Measurements from ENCODE around the gene GRM3. TPM values are rescaled to one million over a fixed set of nuclear protein-coding genes. Genes with fewer than 3 reads are reported as not detected.

GRM3 gene
- total and polyA plus RNA-seq, 2 of the 13 experiments (the other 11 are each of a cell fraction or from before 2014, with no cell fraction given): not detected

GRCh38 chr7:86815556-86815955, 171.8 kb downstream of the GRM3 start:
- H3K36me3 ChIP-seq (replicated peaks in 1 of 2; ENCODE audit: control insufficient read depth in 1 of 2, insufficient read depth in 2 of 2, low read length in 2 of 2): no peaks in the 10 kb centered on the region
- BruUV-seq (replicated peaks): no TSS peak
- H4K20me1 ChIP-seq (ENCODE audit: insufficient read depth, low read length): no peaks in the 10 kb centered on the region
- no peak overlapping the region for H3K4me2 ChIP-seq (ENCODE audit: low read depth, low read length)
- no peaks in the 10 kb centered on the region for H3K27me3 ChIP-seq (ENCODE audit: control insufficient read depth in 1 of 2, insufficient read depth in 2 of 2, low read length in 2 of 2)
- TF ChIP-seq HDAC6 (IDR thresholded peaks at IDR 0.05; ENCODE audit: low read depth, low read length) (no peak), HOXA7 (CRISPR knock-in tag; IDR thresholded peaks at IDR 0.05) (no peak), ZNF329 (CRISPR knock-in tag; IDR thresholded peaks at IDR 0.05; ENCODE audit: low read depth) (no peak), ZNF234 (CRISPR knock-in tag; conservative IDR thresholded peaks at IDR 0.05) (no peak)
- H2AFZ ChIP-seq (ENCODE audit: low read length): no peak overlapping the region
- FAIRE-seq (no peak), DNase-seq (ENCODE audit: low spot score) (no peak), ATAC-seq (no peak)
- intact Hi-C loops (cut with micrococcal nuclease; ENCODE audit: unreplicated experiment) (loop anchor here (1.0 kb wide), 2 partner anchors 90 to 217 kb away; no protein-coding TSS in a partner anchor), in situ Hi-C loops (cut with HindIII; ENCODE audit: extremely low pct_ligation_motif_present, low pct_unique_long_range_greater_than_20kb) (no loop called here)
- CTCF ChIA-PET (ENCODE audit: low intra/inter-chr PET ratio, low total read pairs): no interaction called here
- POLR2A ChIA-PET: no interaction called here
- no peaks in the 10 kb centered on the region for H3K9me3 ChIP-seq (ENCODE audit: low read length)
- no peaks in the 10 kb centered on the region for H3K79me2 ChIP-seq (ENCODE audit: insufficient read depth, low read length)
- 0% methylated on average over 1 of the region's 1 CpG for WGBS (ENCODE audit: low lambda C conversion rate)
- H3K4me1 ChIP-seq (ENCODE audit: insufficient read depth, low read length): no peaks in the 10 kb centered on the region
- no peak overlapping the region for H3K4me3 ChIP-seq (replicated peaks in 1 of 3; ENCODE audit: insufficient read depth in 1 of 3, low read depth in 2 of 3, low read length in 3 of 3)
- no peak overlapping the region for H3K27ac ChIP-seq (ENCODE audit: extremely low read length, insufficient read depth, low read length)
- H3K9ac ChIP-seq (ENCODE audit: insufficient read depth, low read depth, low read length): no peak overlapping the region

- Histone ChIP-seq H3K4me2 (ENCODE audit: low read depth, low read length) (no peak overlapping the region), H3K4me3 (replicated peaks in 1 of 3; ENCODE audit: insufficient read depth in 1 of 3, low read depth in 2 of 3, low read length in 3 of 3) (no peak overlapping the region), H3K9me3 (ENCODE audit: low read length) (no peaks in the 10 kb centered on the region), H3K36me3 (replicated peaks in 1 of 2; ENCODE audit: control insufficient read depth in 1 of 2, insufficient read depth in 2 of 2, low read length in 2 of 2) (no peaks in the 10 kb centered on the region), H3K79me2 (ENCODE audit: insufficient read depth, low read length) (no peaks in the 10 kb centered on the region), H4K20me1 (ENCODE audit: insufficient read depth, low read length) (no peaks in the 10 kb centered on the region), H2AFZ (ENCODE audit: low read length) (no peak overlapping the region), H3K27ac (ENCODE audit: extremely low read length, insufficient read depth, low read length) (no peak overlapping the region), H3K4me1 (ENCODE audit: insufficient read depth, low read length) (no peaks in the 10 kb centered on the region), H3K9ac (ENCODE audit: insufficient read depth, low read depth, low read length) (no peak overlapping the region), H3K27me3 (ENCODE audit: control insufficient read depth in 1 of 2, insufficient read depth in 2 of 2, low read length in 2 of 2) (no peaks in the 10 kb centered on the region)
- 4% methylated on average over 2 of the region's 2 CpGs for WGBS (ENCODE audit: low lambda C conversion rate)
- in situ Hi-C loops (cut with HindIII; ENCODE audit: extremely low pct_ligation_motif_present, low pct_unique_long_range_greater_than_20kb) (no loop called here), intact Hi-C loops (cut with micrococcal nuclease; ENCODE audit: unreplicated experiment) (no loop called here)
- CTCF ChIA-PET (ENCODE audit: low intra/inter-chr PET ratio, low total read pairs): no interaction called here
- FAIRE-seq (no peak), ATAC-seq (no peak), DNase-seq (ENCODE audit: low spot score) (no peak)
- BruUV-seq (replicated peaks): no TSS peak
- POLR2A ChIA-PET: no interaction called here
- no peak for TF ChIP-seq FOXA1 (IDR thresholded peaks at IDR 0.05)
- no peak for TF ChIP-seq FOXA1 (CRISPR knock-in tag; IDR thresholded peaks at IDR 0.05)
- no peak for TF ChIP-seq ZNF572 (CRISPR knock-in tag; IDR thresholded peaks at IDR 0.05)
- TF ChIP-seq ZNF24 (IDR thresholded peaks at IDR 0.05): no peak
- TF ChIP-seq HMGXB4 (CRISPR knock-in tag; IDR thresholded peaks at IDR 0.05; ENCODE audit: borderline replicate concordance in 1 of 2, low read depth in 1 of 2): no peak
- no peak for TF ChIP-seq SMC3 (IDR thresholded peaks at IDR 0.05; ENCODE audit: low read length)
- TF ChIP-seq ZNF484 (CRISPR knock-in tag; IDR thresholded peaks at IDR 0.05; ENCODE audit: borderline replicate concordance, low read depth): no peak
- no peak for TF ChIP-seq ZBTB44 (CRISPR knock-in tag; IDR thresholded peaks at IDR 0.05)
- TF ChIP-seq TCF12 (IDR thresholded peaks at IDR 0.05): no peak
- no peak for TF ChIP-seq TCF12 (CRISPR knock-in tag; IDR thresholded peaks at IDR 0.05)
Measured at GRCh38 chr7:86818903-86819302, 175.2 kb downstream of the GRM3 start.

Measured in HepG2 (cell line).